HG03575 (cell line): ENCODE results near the gene ELOVL5.

ENCODE experiments used
- ATAC-seq: cut with Tn5 transposase; IDR thresholded peaks from one replicate; pipeline ENCODE4 v1.9.1; 2021; ENCODE audit not compliant: unreplicated experiment, insufficient number of reproducible peaks, low FRiP score; ENCODE audit errors: extremely low read depth

ELOVL5 gene

DNA sequence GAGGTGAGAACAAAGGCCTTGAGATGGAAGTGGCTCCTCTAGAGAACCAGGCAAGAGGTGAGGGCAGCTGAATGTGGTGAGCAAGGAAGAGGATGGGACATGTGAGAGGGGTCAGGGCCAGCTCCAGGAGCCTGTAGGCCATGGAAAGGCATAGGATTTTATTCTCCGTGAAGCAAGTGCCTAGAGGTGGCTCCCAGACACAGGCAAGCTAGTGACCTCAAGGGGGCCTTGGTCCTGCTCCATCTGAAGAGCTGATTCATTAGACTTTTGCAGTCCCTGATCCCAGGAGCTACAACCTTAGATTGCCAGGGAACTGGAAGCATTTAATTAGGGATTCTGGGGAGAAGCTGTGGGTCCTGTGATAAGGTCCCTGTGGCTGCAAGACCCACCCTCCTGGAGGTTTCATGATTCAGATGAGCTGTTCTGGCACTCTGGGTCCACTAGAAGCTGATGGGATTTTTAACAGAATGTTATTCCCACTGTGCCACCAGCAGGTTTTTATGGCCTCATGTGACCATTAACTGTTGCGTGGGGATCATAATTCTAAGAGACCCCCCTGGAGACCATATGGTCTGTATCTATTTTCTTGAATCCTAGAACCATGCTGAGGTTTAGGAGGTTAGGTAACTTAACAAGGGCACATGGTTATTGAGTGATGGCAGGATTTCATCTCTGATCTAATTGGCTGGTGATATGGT is 90.5 kb downstream of the ELOVL5 start:
- no peak for ATAC-seq

DNA sequence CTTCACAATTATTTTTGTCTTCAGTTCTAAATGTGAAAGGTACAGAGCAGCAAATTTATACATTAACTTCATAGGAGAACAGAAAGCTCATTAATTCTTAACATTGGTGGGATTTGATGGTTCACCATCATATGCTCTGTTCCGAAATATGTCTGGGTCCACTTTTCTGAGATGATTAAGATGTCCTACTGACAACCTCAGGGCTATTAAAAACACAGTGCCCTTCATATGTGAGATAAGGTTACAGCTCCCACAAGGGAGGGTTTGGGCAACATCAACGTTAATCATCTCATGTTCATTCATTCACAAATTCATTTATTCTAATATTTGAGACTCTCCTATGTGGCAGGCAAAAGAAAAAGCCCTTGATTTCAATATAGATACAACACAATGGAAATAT is 91.2 kb downstream of the ELOVL5 start:
- no peak for ATAC-seq

DNA sequence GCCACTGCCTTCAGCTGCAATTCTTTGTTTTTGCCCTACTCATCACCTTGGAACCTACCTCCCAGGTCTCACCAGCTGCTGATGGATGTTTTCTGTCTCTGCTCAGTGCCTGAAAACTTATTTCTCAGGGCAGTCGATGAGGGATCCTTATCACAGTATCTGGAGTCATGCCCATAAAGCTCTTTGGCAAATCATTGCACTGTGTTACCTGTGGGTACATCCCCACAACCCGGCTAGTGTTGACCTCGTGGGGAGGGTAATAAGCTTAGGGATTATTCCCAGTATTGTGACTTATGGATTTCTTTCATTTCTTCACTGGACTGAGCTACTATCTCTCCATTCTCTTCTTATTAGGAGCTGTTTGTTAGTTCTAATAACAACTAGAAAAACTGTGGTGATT is 91.7 kb downstream of the ELOVL5 start:
- ATAC-seq: no peak

DNA sequence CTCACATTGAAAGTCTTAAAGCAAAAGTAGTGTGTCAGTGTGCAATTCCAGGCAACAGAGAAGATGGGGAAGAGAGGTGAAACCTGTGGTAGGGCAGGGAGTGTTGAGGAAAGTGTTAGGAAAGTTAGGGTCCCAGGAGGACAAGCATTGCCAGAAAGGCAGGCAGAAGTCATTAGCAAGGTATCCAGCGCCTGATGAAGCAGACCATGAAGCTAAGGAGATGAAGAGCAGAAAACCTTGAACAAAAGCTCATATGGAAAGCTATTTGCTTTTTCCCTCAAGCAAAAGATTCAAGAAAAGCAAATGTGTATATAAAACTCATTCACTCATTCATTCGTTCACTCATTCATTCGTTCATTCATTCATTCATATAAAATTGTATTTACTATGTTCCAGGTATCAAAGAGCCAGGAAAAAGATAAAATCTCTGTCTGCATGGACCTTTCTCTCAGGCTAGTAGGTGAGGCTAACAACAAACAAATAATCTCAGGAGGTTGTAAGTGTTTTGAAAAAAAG is 96.5 kb downstream of the ELOVL5 start:
- no peak for ATAC-seq

DNA sequence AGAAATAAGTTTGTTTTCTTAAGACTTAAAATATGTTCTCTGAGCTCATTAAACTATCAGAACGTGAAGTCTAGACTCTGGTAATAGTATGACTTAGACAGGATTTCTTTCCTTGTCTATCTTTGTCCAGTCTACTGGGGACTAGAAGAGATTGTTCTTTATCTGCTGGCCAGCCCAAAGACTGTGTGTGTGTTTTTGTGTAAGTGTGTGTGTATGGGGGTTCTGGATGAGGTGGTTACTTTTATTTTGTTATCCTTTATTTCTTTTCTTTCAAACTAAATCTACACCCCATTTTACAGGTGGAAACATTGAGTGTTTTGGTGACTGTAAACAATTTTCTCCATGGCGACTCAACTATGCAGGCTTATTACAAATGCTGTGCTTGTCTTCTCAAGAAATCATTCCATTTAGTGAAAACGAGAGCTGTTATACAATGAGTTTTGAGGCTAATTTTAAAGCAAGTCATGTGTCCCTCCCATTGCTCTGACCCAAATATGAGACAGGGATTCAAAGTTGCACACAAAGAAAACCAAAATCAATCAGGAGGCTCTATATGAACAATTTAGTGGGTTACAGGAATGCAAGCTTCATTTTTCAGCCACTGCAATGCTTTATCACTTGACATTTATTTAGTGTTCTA is 97.6 kb downstream of the ELOVL5 start:
- ATAC-seq: no peak

DNA sequence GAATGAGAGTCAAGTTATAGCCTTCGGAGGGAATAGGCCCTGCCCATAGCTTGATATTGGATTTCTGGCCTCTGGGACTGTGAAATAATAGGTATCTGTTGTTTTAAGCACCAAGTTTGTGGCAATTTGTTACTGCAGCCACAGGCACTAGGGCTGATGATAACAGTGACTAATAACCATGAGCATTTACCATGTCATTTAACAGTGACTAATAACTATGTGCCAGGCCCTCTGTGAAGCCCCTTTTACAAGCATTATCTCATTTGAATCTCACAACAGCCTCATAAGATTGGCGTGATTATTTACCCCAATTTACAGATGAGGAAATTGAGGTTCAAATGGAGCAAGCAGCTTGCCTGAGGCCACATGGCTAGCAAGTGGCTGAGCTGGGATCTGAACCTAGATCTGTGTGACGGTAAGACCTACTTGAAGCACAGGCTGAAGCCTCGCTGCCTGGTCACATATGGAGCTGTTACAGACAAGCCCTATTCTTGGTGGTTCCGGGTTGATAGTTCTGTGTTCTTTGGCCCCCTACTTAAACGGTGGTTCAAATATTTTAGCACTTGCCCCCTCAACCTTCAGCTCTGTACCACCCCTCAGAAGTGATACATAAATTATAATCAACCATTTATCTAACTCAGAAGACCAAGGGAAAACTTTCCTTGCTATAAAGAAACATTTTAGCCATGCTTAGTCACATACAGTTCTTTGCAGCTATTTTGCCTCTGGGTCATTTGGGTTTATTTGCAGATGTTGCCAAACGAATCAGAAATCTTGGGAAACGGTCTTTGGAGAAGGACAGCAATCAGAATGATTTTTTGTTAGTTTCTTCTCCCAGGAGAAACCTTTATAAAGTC is 98.3 kb downstream of the ELOVL5 start:
- ATAC-seq: no peak

DNA sequence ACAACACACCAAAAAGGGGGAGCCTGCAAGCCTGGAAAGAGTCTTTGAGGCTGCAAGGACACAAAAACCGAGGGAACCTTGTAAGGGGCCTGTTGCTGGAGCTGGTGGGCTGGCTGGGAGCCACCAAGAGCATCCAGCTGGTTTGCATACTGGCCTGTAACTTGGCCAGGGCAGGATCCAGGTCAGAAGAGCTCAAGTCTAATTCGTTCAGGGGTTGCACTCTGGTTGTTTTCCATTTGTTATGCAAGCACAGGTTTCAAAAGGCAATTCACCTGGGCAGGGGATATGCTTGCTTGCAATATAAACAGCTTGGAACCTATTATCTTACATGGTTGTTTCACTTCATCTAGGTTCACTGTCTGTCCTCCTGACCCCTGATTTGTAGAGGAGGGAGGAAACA is 101.8 kb downstream of the ELOVL5 start:
- no peak for ATAC-seq

DNA sequence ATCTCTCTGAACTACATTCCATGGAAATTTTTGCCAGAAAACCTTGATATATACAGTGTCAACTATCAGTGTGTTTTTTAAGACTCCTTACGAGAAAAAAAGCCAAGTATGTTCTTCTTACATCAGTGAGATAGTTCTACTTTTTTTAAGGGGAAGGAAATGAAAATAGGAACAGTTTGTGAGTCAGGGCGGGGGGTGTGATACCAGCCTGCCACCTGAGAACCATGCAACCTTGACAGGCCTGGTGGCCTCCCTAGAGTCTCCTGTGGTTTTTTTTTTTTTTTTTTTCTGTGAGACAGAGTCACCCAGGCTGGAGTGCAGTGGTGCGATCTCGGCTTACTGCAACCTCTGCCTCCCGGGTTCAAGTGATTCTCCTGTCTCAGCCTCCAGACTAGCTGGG is 103.8 kb downstream of the ELOVL5 start:
- ATAC-seq: peak; percentile 84

DNA sequence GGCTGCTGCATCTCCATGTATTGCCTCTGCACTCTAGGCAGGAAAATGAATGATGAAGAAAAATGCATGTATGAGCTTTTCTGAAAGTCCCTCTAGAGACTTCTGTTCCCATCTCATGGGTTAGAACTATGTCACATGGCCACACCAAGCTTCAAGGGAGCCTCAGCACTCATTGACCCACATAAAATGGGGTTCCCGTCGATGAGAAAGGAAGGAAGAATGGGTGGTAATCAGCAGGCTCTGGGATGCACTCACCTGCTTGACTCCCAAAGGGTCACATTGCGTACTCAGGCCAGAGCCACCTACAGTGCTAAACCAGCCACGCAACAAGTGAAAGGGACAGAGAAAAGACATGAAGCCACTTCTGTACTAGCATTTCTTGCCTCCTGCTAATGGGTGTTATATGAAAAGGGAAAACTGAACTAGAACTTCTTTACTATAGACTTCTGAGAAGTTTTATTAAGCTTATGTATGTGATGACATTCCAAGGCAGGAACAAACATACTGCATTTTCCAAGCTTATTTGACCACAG is 104.3 kb downstream of the ELOVL5 start:
- no peak for ATAC-seq

DNA sequence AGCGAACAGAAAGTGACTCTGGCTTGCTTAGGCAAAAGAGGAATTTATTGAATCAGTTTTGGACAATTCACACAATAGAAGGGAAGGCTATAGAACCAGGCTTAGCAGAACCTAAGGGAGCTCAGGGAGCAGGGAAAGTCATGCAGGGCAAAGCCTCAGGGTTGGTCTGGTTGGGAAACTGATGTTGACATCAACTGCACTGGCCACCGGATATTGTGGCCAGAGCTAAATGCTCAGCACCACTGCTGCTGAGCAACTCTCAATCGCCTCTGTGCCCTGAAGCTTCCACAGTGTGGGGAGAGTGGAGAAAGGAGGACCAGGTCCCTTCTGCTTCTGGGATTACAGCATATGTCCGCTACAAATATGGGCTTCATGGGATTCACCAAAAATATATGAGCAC is 106.8 kb downstream of the ELOVL5 start:
- ATAC-seq: no peak

DNA sequence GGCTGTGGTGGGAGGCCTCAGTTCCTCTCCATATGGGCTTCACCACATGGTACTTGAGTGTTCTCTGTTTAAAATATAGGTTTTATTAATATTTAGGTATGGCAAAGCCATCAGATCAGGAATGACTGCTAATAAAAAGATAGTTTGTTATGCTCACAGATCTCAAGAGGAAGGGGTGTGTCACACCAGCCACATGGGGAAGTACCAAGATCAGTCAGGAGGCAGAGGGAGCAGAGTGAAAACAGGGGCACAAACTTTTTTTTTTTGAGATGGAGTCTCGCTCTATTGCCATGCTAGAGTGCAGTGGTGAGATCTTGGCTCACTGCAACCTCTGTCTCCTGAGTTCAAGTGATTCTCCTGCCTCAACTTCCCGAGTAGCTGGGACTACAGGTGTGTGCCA is 108.0 kb downstream of the ELOVL5 start:
- no peak for ATAC-seq

DNA sequence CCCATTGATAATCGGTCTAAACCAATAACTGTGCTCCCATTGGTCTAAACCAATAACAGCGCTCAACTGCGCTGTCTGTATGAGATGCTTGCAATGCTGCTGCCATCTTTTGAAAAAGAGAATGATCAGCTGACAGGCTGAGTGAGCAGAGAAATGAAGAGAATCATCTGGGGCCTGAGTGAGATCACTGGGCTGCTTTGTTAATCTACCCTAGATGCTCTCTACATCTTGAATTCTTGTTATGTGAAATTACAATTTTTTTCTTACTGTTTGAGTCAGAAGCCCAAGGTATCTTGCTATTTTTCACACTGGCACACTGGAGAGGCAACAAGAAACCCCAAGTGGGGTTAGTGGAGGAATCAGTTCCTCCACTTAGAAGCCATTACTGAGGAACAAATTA is 108.6 kb downstream of the ELOVL5 start:
- no peak for ATAC-seq

DNA sequence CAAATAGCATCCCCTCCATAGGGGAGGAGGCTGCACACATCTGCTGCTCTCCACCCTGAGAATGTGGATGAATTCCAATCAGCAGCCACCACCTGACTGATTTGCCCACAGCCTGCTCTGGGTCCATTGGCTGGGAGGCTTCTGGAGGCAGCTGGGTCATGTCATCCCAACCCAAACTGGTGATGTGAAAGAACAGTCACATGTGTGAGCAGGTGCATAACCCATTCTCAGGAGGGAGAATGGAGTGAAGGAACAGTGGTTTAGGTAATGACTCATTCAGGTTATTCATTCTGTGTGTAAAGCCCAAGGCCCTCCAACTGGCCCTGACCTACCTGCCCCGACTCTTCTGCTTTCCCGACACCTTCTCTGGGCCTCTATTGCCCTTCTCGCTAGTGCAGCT is 109.2 kb downstream of the ELOVL5 start:
- ATAC-seq: no peak

DNA sequence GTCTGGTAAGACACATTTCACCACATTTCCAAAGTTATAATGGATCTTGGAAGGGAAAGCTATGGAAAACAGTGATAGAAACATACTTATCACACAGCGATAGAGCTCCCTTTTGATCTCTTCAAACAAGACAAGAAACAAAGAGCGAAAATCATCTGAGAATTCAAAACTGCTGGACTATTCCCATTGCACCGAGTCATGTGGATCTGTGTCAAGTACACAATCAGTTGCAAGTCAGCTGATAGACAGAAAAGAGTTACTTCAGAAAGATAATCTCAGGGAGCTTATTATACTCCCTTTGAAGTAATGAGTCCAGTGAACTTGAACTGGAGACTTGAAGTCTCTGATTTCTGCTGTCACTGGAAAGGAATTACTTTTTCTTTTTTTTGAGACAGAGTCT is 110.4 kb downstream of the ELOVL5 start:
- ATAC-seq: no peak

DNA sequence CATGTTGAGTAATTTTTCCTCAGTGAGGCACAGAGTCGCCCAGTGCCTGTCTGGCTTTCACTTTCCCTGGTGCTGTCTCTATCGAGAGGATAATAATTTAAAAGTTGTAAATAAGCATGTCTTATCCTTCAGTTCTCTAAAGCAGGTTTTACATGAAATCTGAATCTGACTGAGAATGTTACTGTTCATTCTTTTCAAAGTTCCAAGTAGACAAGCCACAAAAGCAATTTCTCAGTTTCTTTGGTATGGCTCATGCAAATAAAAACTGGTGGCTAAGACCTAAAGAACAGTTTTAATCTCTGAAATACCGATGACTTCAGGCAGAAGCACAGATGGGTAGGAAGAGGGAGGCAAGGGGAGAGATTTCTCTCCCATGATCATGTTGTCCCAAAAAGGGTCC is 112.5 kb downstream of the ELOVL5 start:
- no peak for ATAC-seq

DNA sequence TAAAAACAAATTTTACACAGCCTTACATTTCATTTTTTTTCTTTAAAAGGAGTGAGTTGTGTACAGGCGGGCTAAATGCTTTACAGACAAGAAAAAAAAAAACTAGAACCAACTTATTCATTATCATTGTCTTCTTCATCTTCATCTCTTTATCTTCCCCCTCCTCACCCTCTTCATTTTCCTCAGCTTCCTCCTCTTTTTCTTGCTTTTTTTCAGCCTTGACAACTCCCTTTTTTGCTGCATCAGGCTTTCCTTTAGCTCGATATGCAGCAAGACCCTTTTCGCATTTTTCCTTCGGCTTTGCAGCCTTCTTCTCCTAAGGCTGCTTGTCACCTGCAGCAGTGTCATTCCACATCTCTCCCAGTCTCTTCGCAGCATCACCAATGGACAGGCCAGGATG is 113.2 kb downstream of the ELOVL5 start:
- no peak for ATAC-seq

DNA sequence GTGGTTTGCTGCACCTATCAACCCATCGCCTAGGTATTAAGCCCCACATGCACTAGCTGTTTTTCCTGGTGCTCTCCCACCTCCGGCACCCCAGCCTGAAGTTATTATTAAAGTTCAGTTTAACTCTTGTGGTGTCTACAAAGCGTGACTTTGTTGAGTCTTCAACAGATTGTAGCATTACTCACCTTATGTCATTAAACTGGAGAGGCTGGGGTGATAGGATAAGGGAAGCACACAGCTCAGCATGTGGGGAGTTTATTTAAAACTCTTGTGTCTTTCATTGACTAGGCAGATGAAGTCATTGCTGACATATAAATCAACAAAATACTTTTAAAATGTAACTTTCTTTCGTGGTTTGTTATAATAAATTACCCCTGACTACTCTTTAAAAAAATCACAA is 115.4 kb downstream of the ELOVL5 start:
- ATAC-seq: no peak

DNA sequence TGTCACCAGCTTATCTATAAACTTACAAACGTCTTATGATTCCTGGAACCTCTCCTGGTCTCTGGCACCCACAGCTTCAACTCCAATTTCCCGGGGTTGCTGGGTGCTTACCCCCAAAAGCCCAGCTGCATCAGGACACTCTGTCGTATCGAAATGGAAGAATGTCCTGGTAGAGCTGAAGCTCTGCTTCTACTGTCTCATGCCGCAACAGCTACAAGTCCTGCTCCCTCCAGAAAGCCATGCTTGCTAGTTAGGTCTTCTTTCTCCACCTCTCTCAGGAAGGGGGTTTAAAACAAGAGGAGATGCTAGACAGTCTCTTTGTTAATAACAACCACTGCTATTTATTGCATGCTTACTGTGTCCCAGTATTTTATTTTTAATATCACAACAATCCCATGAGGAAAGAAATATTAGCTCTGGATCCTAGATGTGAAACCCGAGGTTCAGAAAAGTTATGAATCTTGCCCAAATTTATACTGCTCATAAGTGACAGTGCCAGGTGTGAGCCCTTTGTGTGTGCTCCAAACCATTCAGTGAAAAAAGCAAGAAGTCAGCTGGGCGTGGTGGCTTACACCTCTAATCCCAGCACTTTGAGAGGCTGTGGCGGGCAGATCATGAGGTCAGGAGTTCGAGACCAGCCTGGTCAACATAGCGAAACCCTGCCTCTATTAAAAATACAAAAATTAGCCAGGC is 117.8 kb downstream of the ELOVL5 start:
- no peak for ATAC-seq

DNA sequence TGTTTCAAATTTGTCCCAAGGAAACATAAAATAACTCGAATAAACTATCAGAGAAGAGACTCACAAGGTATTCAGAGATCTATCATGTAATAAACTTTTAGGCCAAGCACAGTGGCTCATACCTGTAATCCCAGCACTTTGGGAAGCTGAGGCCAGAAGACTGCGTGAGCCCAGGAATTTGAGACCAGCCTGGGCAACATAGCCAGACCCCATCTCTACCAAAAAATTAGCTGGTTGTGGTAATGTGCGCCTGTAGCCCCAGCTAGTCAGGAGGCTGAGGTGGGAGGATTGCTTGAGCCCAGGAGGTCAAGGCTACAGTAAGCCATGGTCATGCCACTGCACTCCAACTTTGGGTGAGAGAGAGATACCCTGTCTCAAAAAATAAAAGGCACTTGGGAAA is 120.9 kb downstream of the ELOVL5 start:
- ATAC-seq: no peak
